GM12892 (cell line): ENCODE data around the gene DAW1.

Experiments
- DNase-seq: peaks from one replicate; pipeline ENCODE4 v3.0.0; 2011; ENCODE audit not compliant: insufficient read length
- FAIRE-seq: peaks from 2 replicates; lab custom pipeline; 2011; peaks lifted over from hg19 to GRCh38; lab: Jason Lieb, UNC
- POLR2A ChIP-seq: IDR thresholded peaks from 2 replicates; pipeline ENCODE4 v1.6.1; 2011; ENCODE audit warnings: low read depth, low read length, control low read depth
- POLR2AphosphoS5 ChIP-seq: IDR thresholded peaks from 2 replicates; pipeline ENCODE4 v1.6.1; 2011; ENCODE audit warnings: low read depth, low read length, control low read depth
- TAF1 ChIP-seq: IDR thresholded peaks from 2 replicates; pipeline ENCODE4 v1.6.1; 2011; ENCODE audit warnings: low read depth, mild to moderate bottlenecking, control low read depth, low read length, borderline replicate concordance

DAW1 gene

DNA sequence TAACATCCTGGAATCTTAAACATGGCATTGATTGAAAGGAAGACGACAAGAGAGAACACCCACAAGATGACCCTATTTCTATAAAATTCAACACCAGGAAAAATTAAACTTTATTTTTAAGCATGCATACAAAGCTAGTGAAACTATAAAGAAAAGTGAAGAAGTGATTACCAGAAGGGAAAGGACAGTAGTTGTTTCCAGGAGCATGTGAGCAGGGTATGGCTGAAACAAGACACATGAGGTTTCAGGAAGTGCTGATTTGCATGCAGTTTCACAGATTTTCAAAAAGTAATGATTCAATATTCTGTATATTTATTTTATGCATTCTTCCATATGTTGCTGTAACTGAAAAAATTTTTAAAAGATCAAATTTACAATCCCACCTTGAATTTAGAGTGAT, 24.6 kb upstream of the DAW1 start:
- TF ChIP-seq TAF1, result no peak
- no peak for TF ChIP-seq POLR2AphosphoS5
- no peak for TF ChIP-seq POLR2A
- FAIRE-seq (no peak), DNase-seq (no peak)

GRCh38 chr2:227848146-227848545, 23.3 kb upstream of the DAW1 start:
- DNase-seq (no peak), FAIRE-seq (no peak)
- no peak for TF ChIP-seq POLR2A
- no peak for TF ChIP-seq POLR2AphosphoS5
- TF ChIP-seq TAF1, result no peak

- peak; percentile 84 for FAIRE-seq
- no peak for DNase-seq
- TF ChIP-seq POLR2AphosphoS5 (no peak), TAF1 (no peak), POLR2A (no peak)
Observed at GRCh38 chr2:227848586-227848985, 22.8 kb upstream of the DAW1 start.

- FAIRE-seq (no peak), DNase-seq (no peak)
- TF ChIP-seq TAF1, result no peak
- no peak for TF ChIP-seq POLR2AphosphoS5
Observed at GRCh38 chr2:227849906-227850305, 21.5 kb upstream of the DAW1 start.

DNA sequence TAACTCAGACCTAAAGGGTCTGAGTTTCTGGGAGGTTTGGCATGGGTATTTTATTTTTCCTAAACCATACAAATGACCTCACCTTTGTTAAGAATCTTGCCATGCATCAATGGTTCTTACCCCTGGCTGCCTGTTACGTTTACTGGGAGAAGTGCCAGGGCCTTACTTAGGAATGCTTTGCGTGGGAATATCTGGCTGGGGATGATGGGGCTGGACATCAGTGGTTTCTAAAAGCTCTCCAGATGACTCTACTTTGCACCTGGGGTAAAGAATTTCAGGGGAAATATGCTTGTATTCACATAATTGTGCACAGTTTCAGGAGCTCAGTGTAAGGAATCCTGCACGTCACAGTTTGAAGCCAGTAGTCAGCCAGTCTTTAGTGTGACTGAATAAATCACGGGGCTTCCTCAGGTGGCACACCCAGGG, 18.2 kb upstream of the DAW1 start:
- DNase-seq (no peak), FAIRE-seq (no peak)
- TF ChIP-seq POLR2A (no peak), POLR2AphosphoS5 (no peak), TAF1 (no peak)

- TF ChIP-seq POLR2AphosphoS5, result no peak
- no peak for TF ChIP-seq TAF1
- TF ChIP-seq POLR2A, result no peak
- DNase-seq (no peak), FAIRE-seq (no peak)
Observed at GRCh38 chr2:227853765-227854271, 17.6 kb upstream of the DAW1 start.

DNA sequence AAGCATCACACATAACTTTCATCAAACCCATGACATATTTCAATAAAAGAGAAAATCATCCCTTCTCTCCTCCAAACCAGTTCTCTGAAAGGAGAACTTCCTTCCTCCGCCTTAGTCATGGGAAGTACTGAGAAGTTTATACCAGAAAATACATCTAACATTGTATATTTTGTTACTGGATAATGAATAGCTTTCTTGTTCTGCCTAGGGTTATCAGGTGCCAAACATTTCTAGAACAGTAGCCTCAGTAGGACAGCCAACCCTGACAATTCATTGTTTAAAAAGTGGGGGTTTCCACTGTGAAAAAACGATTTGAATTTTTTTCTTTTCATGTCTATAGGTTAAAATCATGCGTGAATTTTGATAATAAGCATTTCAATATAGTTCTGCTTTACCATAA, 16.0 kb upstream of the DAW1 start:
- DNase-seq (no peak), FAIRE-seq (no peak)
- TF ChIP-seq TAF1 (no peak), POLR2AphosphoS5 (no peak), POLR2A (no peak)

- DNase-seq (no peak), FAIRE-seq (no peak)
- TF ChIP-seq POLR2AphosphoS5 (no peak), POLR2A (no peak), TAF1 (no peak)
Observed at GRCh38 chr2:227856697-227857096, 14.7 kb upstream of the DAW1 start.

DNA sequence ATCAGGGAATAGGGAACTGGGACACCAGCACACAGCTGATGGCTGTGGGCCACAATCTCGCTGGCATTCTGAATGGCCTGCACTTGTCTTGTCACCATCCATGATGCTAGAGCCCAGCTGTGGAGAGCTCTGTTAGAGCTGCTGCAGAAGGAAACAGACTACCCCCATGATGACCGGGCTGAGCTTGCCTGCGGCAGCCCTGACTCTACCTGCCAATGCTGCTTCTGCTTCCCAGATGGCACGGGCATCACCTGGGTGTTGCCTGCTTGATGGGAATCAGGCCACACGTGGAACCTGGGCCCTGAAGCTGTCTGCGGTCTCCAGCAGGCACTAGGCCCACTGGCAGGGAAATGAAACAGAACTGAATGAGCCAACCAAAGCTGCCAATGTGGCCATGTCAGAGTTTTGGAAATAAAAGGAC, 11.2 kb upstream of the DAW1 start:
- DNase-seq, result no peak
- no peak for TF ChIP-seq TAF1
- no peak for FAIRE-seq

- TF ChIP-seq TAF1, result no peak
- no peak for TF ChIP-seq POLR2AphosphoS5
- TF ChIP-seq POLR2A, result no peak
- FAIRE-seq, result no peak
- DNase-seq, result no peak
Observed at GRCh38 chr2:227861011-227861410, 10.4 kb upstream of the DAW1 start.

- TF ChIP-seq POLR2AphosphoS5 (no peak), TAF1 (no peak), POLR2A (no peak)
- FAIRE-seq (peak; percentile 67), DNase-seq (no peak)
Observed at GRCh38 chr2:227862227-227862740, 9.1 kb upstream of the DAW1 start.

DNA sequence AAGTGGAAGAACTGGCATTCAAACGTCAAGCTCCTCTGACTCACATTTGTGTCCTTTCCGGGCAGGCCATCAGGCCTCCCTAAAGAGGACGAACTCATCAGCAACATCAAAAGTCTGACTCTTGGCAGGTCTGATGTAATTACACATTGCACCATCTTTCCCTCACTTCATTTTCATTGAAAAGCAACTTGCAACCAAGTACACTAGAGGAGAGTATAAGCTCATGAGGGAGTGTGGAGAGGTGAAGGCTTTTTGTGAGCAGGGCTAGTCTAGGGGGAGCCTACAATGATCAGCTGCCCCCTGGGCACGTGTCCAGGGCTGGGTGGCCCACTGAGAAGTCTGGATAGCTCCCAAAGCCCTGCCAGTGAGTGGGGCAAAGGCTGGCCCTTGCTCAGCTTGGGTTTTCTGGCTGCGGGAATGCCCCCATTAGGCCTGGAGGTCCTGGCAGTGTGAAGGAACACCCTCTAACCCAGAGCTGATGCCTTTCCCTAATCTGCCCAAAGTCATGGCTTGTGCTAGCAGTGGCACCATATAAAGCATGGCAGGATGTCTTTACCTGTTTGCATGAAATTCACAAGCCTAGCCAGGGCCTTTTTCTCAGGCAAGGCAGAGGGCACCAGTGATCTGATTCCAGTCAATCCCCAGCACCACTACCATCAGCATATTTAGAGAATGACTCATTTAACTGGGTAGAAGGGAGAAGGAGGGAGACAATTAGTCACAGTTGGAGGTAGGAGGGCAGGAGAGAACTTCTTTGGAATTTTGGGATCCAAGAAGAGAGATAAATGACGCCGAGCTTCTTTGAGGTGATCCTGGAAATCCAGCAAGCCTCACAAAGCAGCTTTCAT, 8.5 kb upstream of the DAW1 start:
- no peak for FAIRE-seq

More for the DNA sequence above, 8.5 kb upstream of the DAW1 start:
- TF ChIP-seq TAF1 (no peak), POLR2A (no peak), POLR2AphosphoS5 (no peak)
- DNase-seq, result no peak
